Measurements from ENCODE around the gene PCBP4. TPM values are rescaled to one million over a fixed set of nuclear protein-coding genes. Genes with fewer than 3 reads are reported as not detected.

The PCBP4 gene
- total RNA-seq, 4 donors from 2014 or later, result 184 to 320 (median 199) TPM

- Histone ChIP-seq H3K4me1 (peaks cover 23 to 27% of the 10 kb centered on the region in 2 donors), H3K4me3 (peak overlapping the region; percentile 77 to 99 (median 84)), H3K27me3 (no peaks in the 10 kb centered on the region), H3K36me3 (no peaks in the 10 kb centered on the region), H3K27ac (peak overlapping the region; percentile 96 to 100 (median 99)), H3K9me3 (no peaks in the 10 kb centered on the region)
- in situ Hi-C loops (cut with MboI; ENCODE audit: low sequenced_read_pairs in 4 of 4) (no loop called here), intact Hi-C loops (cut with DNase I; ENCODE audit: low total_unique reads) (loop anchor here (1.0 to 5.0 kb wide), 2 partner anchors 32 to 1392 kb away; partner anchors contain the start of gene PARP3)
- no peak for TF ChIP-seq POLR2A (IDR thresholded peaks at IDR 0.05)
- TF ChIP-seq, protein P1, sequence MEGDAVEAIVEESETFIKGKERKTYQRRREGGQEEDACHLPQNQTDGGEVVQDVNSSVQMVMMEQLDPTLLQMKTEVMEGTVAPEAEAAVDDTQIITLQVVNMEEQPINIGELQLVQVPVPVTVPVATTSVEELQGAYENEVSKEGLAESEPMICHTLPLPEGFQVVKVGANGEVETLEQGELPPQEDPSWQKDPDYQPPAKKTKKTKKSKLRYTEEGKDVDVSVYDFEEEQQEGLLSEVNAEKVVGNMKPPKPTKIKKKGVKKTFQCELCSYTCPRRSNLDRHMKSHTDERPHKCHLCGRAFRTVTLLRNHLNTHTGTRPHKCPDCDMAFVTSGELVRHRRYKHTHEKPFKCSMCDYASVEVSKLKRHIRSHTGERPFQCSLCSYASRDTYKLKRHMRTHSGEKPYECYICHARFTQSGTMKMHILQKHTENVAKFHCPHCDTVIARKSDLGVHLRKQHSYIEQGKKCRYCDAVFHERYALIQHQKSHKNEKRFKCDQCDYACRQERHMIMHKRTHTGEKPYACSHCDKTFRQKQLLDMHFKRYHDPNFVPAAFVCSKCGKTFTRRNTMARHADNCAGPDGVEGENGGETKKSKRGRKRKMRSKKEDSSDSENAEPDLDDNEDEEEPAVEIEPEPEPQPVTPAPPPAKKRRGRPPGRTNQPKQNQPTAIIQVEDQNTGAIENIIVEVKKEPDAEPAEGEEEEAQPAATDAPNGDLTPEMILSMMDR (IDR thresholded peaks at IDR 0.05 in 4 of 5, conservative IDR thresholded peaks at IDR 0.05 in 1 of 5), result peak in 2 of 5 experiments; percentile 49 to 52
- DNase-seq, result no peak
- peak; percentile 53 to 57 for ATAC-seq
Observed at GRCh38 chr3:51974277-51974962, 7.2 kb upstream of the PCBP4 start.

DNA sequence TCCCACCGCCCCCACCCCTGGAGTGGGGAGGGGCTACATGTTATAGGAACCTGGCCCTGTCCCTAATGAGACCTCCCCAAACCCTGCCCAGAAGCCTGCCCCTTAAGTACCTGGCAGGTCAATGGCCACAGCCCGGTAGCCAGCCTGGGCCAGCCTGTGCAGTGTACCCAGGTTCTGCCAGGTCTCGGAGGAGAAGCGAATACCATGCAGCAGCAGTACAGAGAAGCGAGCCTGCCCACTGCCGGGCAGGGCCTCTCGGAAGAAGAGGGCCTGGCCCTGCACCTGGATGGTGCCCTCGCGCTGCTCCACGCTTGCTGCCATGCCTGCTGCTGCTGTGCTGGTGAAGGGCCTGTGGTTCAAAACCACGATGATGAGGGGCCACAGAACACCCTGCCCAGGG is 4.1 kb upstream of the PCBP4 start:
- Histone ChIP-seq H3K4me1 (peaks cover 33 to 42% of the 10 kb centered on the region in 2 donors), H3K27ac (peak overlapping the region; percentile 44 to 100 (median 56))

DNA sequence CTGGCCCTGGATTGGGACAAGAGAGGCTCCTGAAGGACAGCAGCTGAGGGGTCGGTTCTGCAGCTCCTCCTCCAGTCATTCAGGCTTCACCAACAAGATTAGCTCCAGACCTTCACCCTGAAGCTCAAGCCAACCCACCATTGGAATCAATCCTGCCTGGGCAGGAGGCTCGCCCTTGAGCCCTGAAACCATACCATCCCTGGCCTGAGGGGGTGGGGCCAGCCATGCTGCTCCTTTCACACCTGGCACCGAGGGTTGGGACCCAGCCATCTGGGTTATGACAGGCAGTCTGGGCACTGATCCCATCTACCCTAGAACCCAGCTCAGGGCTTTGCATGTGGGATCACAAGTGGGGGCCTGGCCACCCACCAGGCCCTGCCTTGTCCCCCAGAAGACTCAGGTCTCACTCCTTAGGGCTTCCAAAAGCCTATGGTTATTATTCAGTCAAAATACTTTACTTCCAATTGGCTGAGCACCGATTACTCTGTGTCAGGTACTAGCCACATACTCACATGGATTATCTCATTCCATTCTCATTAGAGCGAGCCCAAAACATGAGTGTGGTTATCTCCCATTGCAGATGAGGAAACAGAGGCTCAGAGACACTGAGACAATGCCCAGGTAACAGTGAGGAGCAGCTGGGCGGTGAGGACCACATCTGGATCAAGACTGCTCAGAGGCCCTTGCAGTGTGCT is 3.5 kb upstream of the PCBP4 start:
- no peak for ATAC-seq
- TF ChIP-seq, protein P1 (IDR thresholded peaks at IDR 0.05 in 4 of 5, conservative IDR thresholded peaks at IDR 0.05 in 1 of 5), result no peak
- TF ChIP-seq POLR2A (IDR thresholded peaks at IDR 0.05), result no peak
- H3K27ac ChIP-seq, result peak overlapping the region; percentile 44 to 100 (median 56)
- in situ Hi-C loops (cut with MboI; ENCODE audit: low sequenced_read_pairs in 4 of 4), result no loop called here
- no peak overlapping the region for H3K4me3 ChIP-seq
- H3K9me3 ChIP-seq, result no peaks in the 10 kb centered on the region
- no peaks in the 10 kb centered on the region for H3K27me3 ChIP-seq
- DNase-seq, result peak in 1 of 2 donors; percentile 58
- H3K4me1 ChIP-seq, result peaks cover 39 to 42% of the 10 kb centered on the region in 2 donors
- intact Hi-C loops (cut with DNase I; ENCODE audit: low total_unique reads), result loop anchor here (5.0 kb wide), 1 partner anchor 1388 kb away; no protein-coding TSS in a partner anchor
- no peaks in the 10 kb centered on the region for H3K36me3 ChIP-seq

More for the DNA sequence above, 4.1 kb upstream of the PCBP4 start:
- in situ Hi-C loops (cut with MboI; ENCODE audit: low sequenced_read_pairs in 4 of 4), result no loop called here
- ATAC-seq (no peak), DNase-seq (no peak)
- intact Hi-C loops (cut with DNase I; ENCODE audit: low total_unique reads), result loop anchor here (5.0 kb wide), 1 partner anchor 1389 kb away; no protein-coding TSS in a partner anchor
- H3K9me3 ChIP-seq, result no peaks in the 10 kb centered on the region
- H3K36me3 ChIP-seq, result no peaks in the 10 kb centered on the region
- no peaks in the 10 kb centered on the region for H3K27me3 ChIP-seq
- no peak overlapping the region for H3K4me3 ChIP-seq
- TF ChIP-seq POLR2A (IDR thresholded peaks at IDR 0.05), result no peak
- TF ChIP-seq, protein P1 (IDR thresholded peaks at IDR 0.05 in 4 of 5, conservative IDR thresholded peaks at IDR 0.05 in 1 of 5), result no peak

- Histone ChIP-seq H3K27me3 (no peaks in the 10 kb centered on the region), H3K27ac (peak overlapping the region; percentile 44 to 100 (median 56)), H3K9me3 (no peaks in the 10 kb centered on the region), H3K36me3 (no peaks in the 10 kb centered on the region), H3K4me3 (no peak overlapping the region), H3K4me1 (peaks cover 45 to 48% of the 10 kb centered on the region in 2 donors)
- ATAC-seq (no peak), DNase-seq (no peak)
- intact Hi-C loops (cut with DNase I; ENCODE audit: low total_unique reads) (loop anchor here (5.0 kb wide), 2 partner anchors 1192 to 1388 kb away; partner anchors contain the start of gene PRKCD), in situ Hi-C loops (cut with MboI; ENCODE audit: low sequenced_read_pairs in 4 of 4) (no loop called here)
- TF ChIP-seq, protein P1 (IDR thresholded peaks at IDR 0.05 in 4 of 5, conservative IDR thresholded peaks at IDR 0.05 in 1 of 5), result no peak
- no peak for TF ChIP-seq POLR2A (IDR thresholded peaks at IDR 0.05)
Observed at GRCh38 chr3:51969841-51970240, 2.6 kb upstream of the PCBP4 start.

Data from gastrocnemius medialis (tissue), 4 donors.